GM19025 (cell line): ENCODE data around the gene TMEM214.
"Not testable (repeated sequence)": the region's sequence is repeated elsewhere in the genome, so short reads cannot be mapped to it uniquely, and the experiment has no call there.

ENCODE experiments used
- ATAC-seq: cut with Tn5 transposase; IDR thresholded peaks from one replicate; pipeline ENCODE4 v1.9.1; 2021; ENCODE audit warnings: mild to moderate bottlenecking, low read depth, moderate library complexity; ENCODE audit not compliant: unreplicated experiment

Gene TMEM214

GRCh38 chr2:27065128-27065527 lies 32.4 kb downstream of the TMEM214 start:
- no peak for ATAC-seq

GRCh38 chr2:27067385-27067784 lies 34.6 kb downstream of the TMEM214 start:
- no peak for ATAC-seq

GRCh38 chr2:27069436-27069835 lies 36.7 kb downstream of the TMEM214 start:
- no peak for ATAC-seq

- ATAC-seq = no peak
Observed at GRCh38 chr2:27069961-27070618, 37.3 kb downstream of the TMEM214 start.

- no peak for ATAC-seq
Observed at GRCh38 chr2:27070653-27071276, 38.0 kb downstream of the TMEM214 start.

- ATAC-seq = peak; percentile 88
Observed at GRCh38 chr2:27071277-27071989, 38.7 kb downstream of the TMEM214 start, which contains the start of gene OST4. OST4 (minus strand) TSS chr2:27071654.

- no peak for ATAC-seq
Observed at GRCh38 chr2:27071990-27072830, 39.4 kb downstream of the TMEM214 start.

GRCh38 chr2:27072920-27073319 lies 40.2 kb downstream of the TMEM214 start:
- no peak for ATAC-seq

- no peak for ATAC-seq
Observed at GRCh38 chr2:27073782-27074181, 41.0 kb downstream of the TMEM214 start.

GRCh38 chr2:27074738-27075565 lies 42.2 kb downstream of the TMEM214 start:
- no peak for ATAC-seq

GRCh38 chr2:27075566-27075871 lies 42.8 kb downstream of the TMEM214 start:
- not testable (repeated sequence) for ATAC-seq

GRCh38 chr2:27076323-27076722 lies 43.6 kb downstream of the TMEM214 start:
- no peak for ATAC-seq

- ATAC-seq = no peak
Observed at GRCh38 chr2:27077231-27077630, 44.5 kb downstream of the TMEM214 start.

- ATAC-seq = no peak
Observed at GRCh38 chr2:27078267-27079194, 45.8 kb downstream of the TMEM214 start, which contains the start of gene EMILIN1. EMILIN1 (plus strand) TSS chr2:27078615; CDS start chr2:27079066, 451 bp downstream.

GRCh38 chr2:27079233-27080139 lies 46.7 kb downstream of the TMEM214 start:
- ATAC-seq = no peak

GRCh38 chr2:27080140-27080469 lies 47.3 kb downstream of the TMEM214 start:
- no peak for ATAC-seq

GRCh38 chr2:27080603-27080936 lies 47.8 kb downstream of the TMEM214 start:
- no peak for ATAC-seq
